ENCODE measurements around the gene SLC39A8. TPM values are rescaled to one million over a fixed set of nuclear protein-coding genes. Genes with fewer than 3 reads are reported as not detected.

The SLC39A8 gene
- total RNA-seq, 3 donors from 2014 or later (not counting 1 experiment from before 2014, with no cell fraction given) = 18.0 to 20.0 (median 18.2) TPM

GRCh38 chr4:102318105-102318504 is 27.2 kb downstream of the SLC39A8 start:
- intact Hi-C loops (cut with micrococcal nuclease) = no loop called here
- no peak for ATAC-seq
- Histone ChIP-seq H3K4me1 (ENCODE audit: control insufficient read depth, insufficient read depth, low read length) (no peaks in the 10 kb centered on the region), H3K4me3 (ENCODE audit: low read length) (no peak overlapping the region), H3K36me3 (ENCODE audit: control insufficient read depth, insufficient read depth, low read length) (no peaks in the 10 kb centered on the region), H3K9me3 (ENCODE audit: control insufficient read depth, insufficient read depth, low read length) (no peaks in the 10 kb centered on the region), H3K27me3 (ENCODE audit: control insufficient read depth, insufficient read depth, low read length) (no peaks in the 10 kb centered on the region), H3K27ac (ENCODE audit: low read length) (no peak overlapping the region)
- H3K27ac Mint-ChIP-seq = no peak overlapping the region
- TF ChIP-seq, protein P1, sequence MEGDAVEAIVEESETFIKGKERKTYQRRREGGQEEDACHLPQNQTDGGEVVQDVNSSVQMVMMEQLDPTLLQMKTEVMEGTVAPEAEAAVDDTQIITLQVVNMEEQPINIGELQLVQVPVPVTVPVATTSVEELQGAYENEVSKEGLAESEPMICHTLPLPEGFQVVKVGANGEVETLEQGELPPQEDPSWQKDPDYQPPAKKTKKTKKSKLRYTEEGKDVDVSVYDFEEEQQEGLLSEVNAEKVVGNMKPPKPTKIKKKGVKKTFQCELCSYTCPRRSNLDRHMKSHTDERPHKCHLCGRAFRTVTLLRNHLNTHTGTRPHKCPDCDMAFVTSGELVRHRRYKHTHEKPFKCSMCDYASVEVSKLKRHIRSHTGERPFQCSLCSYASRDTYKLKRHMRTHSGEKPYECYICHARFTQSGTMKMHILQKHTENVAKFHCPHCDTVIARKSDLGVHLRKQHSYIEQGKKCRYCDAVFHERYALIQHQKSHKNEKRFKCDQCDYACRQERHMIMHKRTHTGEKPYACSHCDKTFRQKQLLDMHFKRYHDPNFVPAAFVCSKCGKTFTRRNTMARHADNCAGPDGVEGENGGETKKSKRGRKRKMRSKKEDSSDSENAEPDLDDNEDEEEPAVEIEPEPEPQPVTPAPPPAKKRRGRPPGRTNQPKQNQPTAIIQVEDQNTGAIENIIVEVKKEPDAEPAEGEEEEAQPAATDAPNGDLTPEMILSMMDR (IDR thresholded peaks at IDR 0.05) = no peak
- DNase-seq = no peak
- H3K4me1 Mint-ChIP-seq = peaks cover 7 to 11% of the 10 kb centered on the region in 2 donors
- H3K36me3 Mint-ChIP-seq = no peaks in the 10 kb centered on the region
- no peak overlapping the region for H3K4me3 Mint-ChIP-seq
- H3K9me3 Mint-ChIP-seq = no peaks in the 10 kb centered on the region
- 98% methylated on average over 3 of the region's 3 CpGs for WGBS (ENCODE audit: insufficient coverage)
- H3K27me3 Mint-ChIP-seq (ENCODE audit: low read depth in 2 of 2) = no peaks in the 10 kb centered on the region

DNA sequence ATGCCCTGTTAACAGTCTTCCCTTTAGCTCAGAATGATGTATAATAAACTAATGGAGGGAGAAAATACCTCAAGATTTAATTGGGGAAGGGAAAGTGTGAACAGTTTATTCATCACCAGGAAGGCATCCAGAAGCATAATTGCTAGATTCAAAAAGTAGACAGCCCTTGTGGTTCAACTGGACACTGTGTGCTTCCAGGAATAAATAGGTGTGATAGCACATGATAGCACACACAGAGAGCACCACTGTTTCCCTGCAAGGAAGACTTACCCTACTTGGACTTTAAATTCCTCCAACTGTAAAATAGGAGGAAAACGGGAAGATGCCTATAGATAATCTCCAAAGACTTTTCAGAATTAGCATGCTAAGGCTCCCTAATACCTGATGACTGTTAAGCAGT is 27.8 kb downstream of the SLC39A8 start:
- Histone ChIP-seq H3K27ac (ENCODE audit: low read length) (no peak overlapping the region), H3K36me3 (ENCODE audit: control insufficient read depth, insufficient read depth, low read length) (no peaks in the 10 kb centered on the region), H3K27me3 (ENCODE audit: control insufficient read depth, insufficient read depth, low read length) (no peaks in the 10 kb centered on the region), H3K4me1 (ENCODE audit: control insufficient read depth, insufficient read depth, low read length) (no peaks in the 10 kb centered on the region), H3K4me3 (ENCODE audit: low read length) (no peak overlapping the region), H3K9me3 (ENCODE audit: control insufficient read depth, insufficient read depth, low read length) (no peaks in the 10 kb centered on the region)
- ATAC-seq (no peak), DNase-seq (no peak)
- Mint-ChIP-seq H3K36me3 (no peaks in the 10 kb centered on the region), H3K4me1 (peaks cover 7 to 11% of the 10 kb centered on the region in 2 donors), H3K9me3 (no peaks in the 10 kb centered on the region), H3K4me3 (no peak overlapping the region), H3K27ac (no peak overlapping the region), H3K27me3 (ENCODE audit: low read depth in 2 of 2) (no peaks in the 10 kb centered on the region)
- TF ChIP-seq, protein P1 (IDR thresholded peaks at IDR 0.05) = no peak
- WGBS (ENCODE audit: insufficient coverage) = 100% methylated on average over 1 of the region's 1 CpG
- intact Hi-C loops (cut with micrococcal nuclease) = no loop called here

- intact Hi-C loops (cut with micrococcal nuclease) = no loop called here
- Histone ChIP-seq H3K4me3 (ENCODE audit: low read length) (no peak overlapping the region), H3K27me3 (ENCODE audit: control insufficient read depth, insufficient read depth, low read length) (no peaks in the 10 kb centered on the region), H3K27ac (ENCODE audit: low read length) (no peak overlapping the region), H3K9me3 (ENCODE audit: control insufficient read depth, insufficient read depth, low read length) (no peaks in the 10 kb centered on the region), H3K4me1 (ENCODE audit: control insufficient read depth, insufficient read depth, low read length) (no peaks in the 10 kb centered on the region), H3K36me3 (ENCODE audit: control insufficient read depth, insufficient read depth, low read length) (no peaks in the 10 kb centered on the region)
- ATAC-seq (no peak), DNase-seq (no peak)
- Mint-ChIP-seq H3K4me3 (no peak overlapping the region), H3K27ac (no peak overlapping the region), H3K36me3 (no peaks in the 10 kb centered on the region), H3K27me3 (ENCODE audit: low read depth in 2 of 2) (no peaks in the 10 kb centered on the region), H3K4me1 (peaks cover 7 to 9% of the 10 kb centered on the region in 2 donors), H3K9me3 (no peaks in the 10 kb centered on the region)
- TF ChIP-seq, protein P1 (IDR thresholded peaks at IDR 0.05) = no peak
- 100% methylated on average over 1 of the region's 2 CpGs for WGBS (ENCODE audit: insufficient coverage)
Measured at GRCh38 chr4:102316585-102316984, 28.7 kb downstream of the SLC39A8 start.

- TF ChIP-seq, protein P1 (IDR thresholded peaks at IDR 0.05) = no peak
- intact Hi-C loops (cut with micrococcal nuclease) = no loop called here
- no peaks in the 10 kb centered on the region for H3K36me3 ChIP-seq (ENCODE audit: control insufficient read depth, insufficient read depth, low read length)
- H3K9me3 ChIP-seq (ENCODE audit: control insufficient read depth, insufficient read depth, low read length) = no peaks in the 10 kb centered on the region
- Mint-ChIP-seq H3K9me3 (no peaks in the 10 kb centered on the region), H3K4me3 (no peak overlapping the region), H3K27ac (no peak overlapping the region), H3K27me3 (ENCODE audit: low read depth in 2 of 2) (no peaks in the 10 kb centered on the region), H3K4me1 (no peaks in the 10 kb centered on the region), H3K36me3 (no peaks in the 10 kb centered on the region)
- no peak overlapping the region for H3K27ac ChIP-seq (ENCODE audit: low read length)
- 100% methylated on average over 1 of the region's 2 CpGs for WGBS (ENCODE audit: insufficient coverage)
- DNase-seq (no peak), ATAC-seq (no peak)
- no peak overlapping the region for H3K4me3 ChIP-seq (ENCODE audit: low read length)
- H3K4me1 ChIP-seq (ENCODE audit: control insufficient read depth, insufficient read depth, low read length) = no peaks in the 10 kb centered on the region
- no peaks in the 10 kb centered on the region for H3K27me3 ChIP-seq (ENCODE audit: control insufficient read depth, insufficient read depth, low read length)
Measured at GRCh38 chr4:102315532-102315931, 29.8 kb downstream of the SLC39A8 start.

All from natural killer cell (primary cell).